ENCODE data around the gene FASTKD2. TPM values are rescaled to one million over a fixed set of nuclear protein-coding genes. Genes with fewer than 3 reads are reported as not detected.

FASTKD2 gene
- total RNA-seq, 3 donors from 2014 or later, result 29.3 to 52.7 (median 32.4) TPM

DNA sequence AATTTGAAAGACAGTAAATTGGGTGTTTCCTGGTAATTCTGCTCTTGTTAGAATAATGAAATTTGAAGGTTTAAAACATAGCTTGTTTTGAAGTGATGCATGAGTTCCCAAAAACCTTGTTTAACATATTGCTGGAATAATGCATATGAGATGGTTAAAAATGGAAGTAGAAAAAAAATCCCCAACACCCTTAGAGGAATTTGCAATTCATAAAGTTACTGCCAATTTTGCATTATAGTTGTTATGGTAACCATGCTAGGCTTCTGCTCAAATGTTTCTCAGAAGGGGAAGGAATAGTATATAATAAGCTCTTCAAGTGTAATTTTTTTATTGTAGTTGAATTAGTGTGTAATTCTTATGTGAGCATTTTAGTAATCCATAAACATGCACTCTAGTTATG is 49.1 kb downstream of the FASTKD2 start:
- Histone ChIP-seq H3K27ac (no peak overlapping the region), H3K36me3 (no peaks in the 10 kb centered on the region), H3K9me3 (no peaks in the 10 kb centered on the region), H3K4me1 (no peaks in the 10 kb centered on the region), H3K27me3 (no peaks in the 10 kb centered on the region), H3K4me3 (no peak overlapping the region)
- intact Hi-C loops (cut with DNase I; ENCODE audit: low total_unique reads), result no loop called here
- DNase-seq (ENCODE audit: low spot score in 2 of 2), result no peak
- no peak for TF ChIP-seq POLR2AphosphoS5 (IDR thresholded peaks at IDR 0.05)
- no peak for TF ChIP-seq POLR2A (IDR thresholded peaks at IDR 0.05)
- TF ChIP-seq, protein P1, sequence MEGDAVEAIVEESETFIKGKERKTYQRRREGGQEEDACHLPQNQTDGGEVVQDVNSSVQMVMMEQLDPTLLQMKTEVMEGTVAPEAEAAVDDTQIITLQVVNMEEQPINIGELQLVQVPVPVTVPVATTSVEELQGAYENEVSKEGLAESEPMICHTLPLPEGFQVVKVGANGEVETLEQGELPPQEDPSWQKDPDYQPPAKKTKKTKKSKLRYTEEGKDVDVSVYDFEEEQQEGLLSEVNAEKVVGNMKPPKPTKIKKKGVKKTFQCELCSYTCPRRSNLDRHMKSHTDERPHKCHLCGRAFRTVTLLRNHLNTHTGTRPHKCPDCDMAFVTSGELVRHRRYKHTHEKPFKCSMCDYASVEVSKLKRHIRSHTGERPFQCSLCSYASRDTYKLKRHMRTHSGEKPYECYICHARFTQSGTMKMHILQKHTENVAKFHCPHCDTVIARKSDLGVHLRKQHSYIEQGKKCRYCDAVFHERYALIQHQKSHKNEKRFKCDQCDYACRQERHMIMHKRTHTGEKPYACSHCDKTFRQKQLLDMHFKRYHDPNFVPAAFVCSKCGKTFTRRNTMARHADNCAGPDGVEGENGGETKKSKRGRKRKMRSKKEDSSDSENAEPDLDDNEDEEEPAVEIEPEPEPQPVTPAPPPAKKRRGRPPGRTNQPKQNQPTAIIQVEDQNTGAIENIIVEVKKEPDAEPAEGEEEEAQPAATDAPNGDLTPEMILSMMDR (IDR thresholded peaks at IDR 0.05), result no peak

- intact Hi-C loops (cut with DNase I; ENCODE audit: low total_unique reads), result no loop called here
- H3K27me3 ChIP-seq, result no peaks in the 10 kb centered on the region
- no peak overlapping the region for H3K4me3 ChIP-seq
- no peaks in the 10 kb centered on the region for H3K9me3 ChIP-seq
- H3K4me1 ChIP-seq, result no peaks in the 10 kb centered on the region
- no peaks in the 10 kb centered on the region for H3K36me3 ChIP-seq
- no peak overlapping the region for H3K27ac ChIP-seq
- TF ChIP-seq POLR2AphosphoS5 (IDR thresholded peaks at IDR 0.05) (no peak), POLR2A (IDR thresholded peaks at IDR 0.05) (no peak)
- DNase-seq (ENCODE audit: low spot score in 2 of 2), result no peak
Measured at GRCh38 chr2:206820807-206821206, 55.4 kb downstream of the FASTKD2 start.

DNA sequence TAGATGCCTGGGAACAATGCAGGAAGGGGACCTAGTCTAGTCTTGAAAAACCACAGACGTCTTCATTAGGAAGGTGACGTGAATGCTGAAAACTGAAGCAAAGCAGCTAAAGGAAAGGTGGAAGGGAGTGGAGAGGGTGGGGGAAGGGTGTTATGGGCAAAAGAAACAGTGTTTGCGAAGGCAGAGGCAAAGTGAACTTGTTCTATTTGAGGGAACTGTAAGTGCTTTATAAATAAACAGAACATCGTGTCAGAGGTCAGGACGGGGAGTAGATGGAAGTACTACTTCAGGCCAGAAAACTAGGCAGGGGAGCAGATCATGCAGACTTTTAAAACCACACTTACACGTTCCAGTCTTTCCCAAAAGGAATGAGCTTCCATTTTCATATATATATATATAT is 57.8 kb downstream of the FASTKD2 start:
- no peaks in the 10 kb centered on the region for H3K4me1 ChIP-seq
- DNase-seq (ENCODE audit: low spot score in 2 of 2), result no peak
- TF ChIP-seq POLR2A (IDR thresholded peaks at IDR 0.05) (no peak), POLR2AphosphoS5 (IDR thresholded peaks at IDR 0.05) (peak in 1 of 3 donors; percentile 24)
- H3K4me3 ChIP-seq, result no peak overlapping the region
- no peaks in the 10 kb centered on the region for H3K9me3 ChIP-seq
- intact Hi-C loops (cut with DNase I; ENCODE audit: low total_unique reads), result no loop called here
- no peaks in the 10 kb centered on the region for H3K36me3 ChIP-seq
- no peaks in the 10 kb centered on the region for H3K27me3 ChIP-seq
- H3K27ac ChIP-seq, result no peak overlapping the region

- no peaks in the 10 kb centered on the region for H3K36me3 ChIP-seq
- H3K4me3 ChIP-seq, result no peak overlapping the region
- DNase-seq (ENCODE audit: low spot score in 2 of 2), result no peak
- TF ChIP-seq POLR2AphosphoS5 (IDR thresholded peaks at IDR 0.05) (no peak), POLR2A (IDR thresholded peaks at IDR 0.05) (no peak)
- TF ChIP-seq, protein P1 (IDR thresholded peaks at IDR 0.05), result no peak
- intact Hi-C loops (cut with DNase I; ENCODE audit: low total_unique reads), result no loop called here
- H3K9me3 ChIP-seq, result no peaks in the 10 kb centered on the region
- H3K27ac ChIP-seq, result no peak overlapping the region
- no peaks in the 10 kb centered on the region for H3K4me1 ChIP-seq
- no peaks in the 10 kb centered on the region for H3K27me3 ChIP-seq
Measured at GRCh38 chr2:206824087-206824618, 58.7 kb downstream of the FASTKD2 start.

GRCh38 chr2:206824993-206825392 is 59.6 kb downstream of the FASTKD2 start:
- Histone ChIP-seq H3K4me3 (no peak overlapping the region), H3K27ac (no peak overlapping the region), H3K9me3 (no peaks in the 10 kb centered on the region), H3K36me3 (no peaks in the 10 kb centered on the region), H3K4me1 (no peaks in the 10 kb centered on the region), H3K27me3 (no peaks in the 10 kb centered on the region)
- intact Hi-C loops (cut with DNase I; ENCODE audit: low total_unique reads), result no loop called here
- no peak for DNase-seq (ENCODE audit: low spot score in 2 of 2)
- no peak for TF ChIP-seq POLR2AphosphoS5 (IDR thresholded peaks at IDR 0.05)

DNA sequence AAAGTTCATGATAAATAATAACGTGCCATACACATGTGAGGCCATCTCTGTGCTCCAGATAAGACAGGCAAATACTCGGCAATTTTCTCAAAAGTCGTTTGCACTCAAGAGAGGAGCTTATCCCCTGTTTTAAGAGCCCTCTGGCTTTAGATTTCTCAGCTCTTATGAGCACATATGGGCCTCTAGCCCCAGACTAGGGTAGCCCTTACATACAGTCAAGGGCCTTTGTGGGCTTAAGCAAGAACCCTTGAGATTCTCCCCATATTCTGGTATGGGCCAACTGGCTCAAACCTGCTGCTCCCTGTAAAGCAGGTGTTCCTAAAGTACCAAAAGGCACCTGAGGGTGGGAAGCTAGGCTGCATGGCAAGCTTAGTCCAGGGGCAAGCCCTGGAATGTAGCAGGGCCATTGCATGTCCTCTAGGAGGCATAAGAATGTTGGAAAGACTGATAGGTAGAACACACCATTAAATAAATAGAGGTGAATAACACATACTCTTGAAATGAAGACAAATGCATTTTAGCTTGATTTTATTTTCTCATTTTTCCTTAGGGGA is 66.1 kb downstream of the FASTKD2 start:
- TF ChIP-seq POLR2AphosphoS5 (IDR thresholded peaks at IDR 0.05) (no peak), POLR2A (IDR thresholded peaks at IDR 0.05) (no peak)
- TF ChIP-seq, protein P1 (IDR thresholded peaks at IDR 0.05), result no peak
- Histone ChIP-seq H3K4me1 (no peaks in the 10 kb centered on the region), H3K9me3 (no peaks in the 10 kb centered on the region), H3K27ac (no peak overlapping the region), H3K4me3 (no peak overlapping the region), H3K27me3 (no peaks in the 10 kb centered on the region), H3K36me3 (no peaks in the 10 kb centered on the region)
- intact Hi-C loops (cut with DNase I; ENCODE audit: low total_unique reads), result no loop called here
- DNase-seq (ENCODE audit: low spot score in 2 of 2), result no peak

Measured in breast epithelium (tissue), 4 donors.